Sigmoid colon (tissue), 7 donors: ENCODE measurements around the gene PLOD1. TPM values are rescaled to one million over a fixed set of nuclear protein-coding genes. Genes with fewer than 3 reads are reported as not detected.

Source experiments
- DNase-seq: peaks from one replicate; pipeline ENCODE4 v3.0.0-alpha.2; 2019
- H3K27ac ChIP-seq, 4 donors: fragments of 200-600 bp; sonication (generic); one replicate each; pipeline ENCODE4 v1.5.1; 2016 to 2019; ENCODE audit warnings: mild to moderate bottlenecking in 1 of 4
- H3K27me3 ChIP-seq, 3 donors: fragments of 200-600 bp; sonication (generic); one replicate each; pipeline ENCODE4 v1.5.1; 2019; ENCODE audit warnings: mild to moderate bottlenecking in 1 of 3
- H3K36me3 ChIP-seq, 4 donors: fragments of 200-600 bp; sonication (generic); one replicate each; pipeline ENCODE4 v1.5.1; 2016 to 2019
- H3K4me1 ChIP-seq, 4 donors: fragments of 200-600 bp; sonication (generic); one replicate each; pipeline ENCODE4 v1.5.1; 2017 to 2019
- H3K4me3 ChIP-seq, 4 donors: fragments of 200-600 bp; sonication (generic); one replicate each; pipeline ENCODE4 v1.5.1; 2017 to 2019; ENCODE audit warnings: mild to moderate bottlenecking in 2 of 4, moderate library complexity in 1 of 4
- H3K9me3 ChIP-seq, 4 donors: fragments of 200-600 bp in 3 of 4; sonication (generic) in 3 of 4; one replicate each; pipeline versions ENCODE4 v1.5.1 to v1.6.1; 2013 to 2019
- CTCF ChIP-seq, 4 experiments: fragments of 450-650 bp in 3 of 4; fragments of 200-600 bp in 1 of 4; IDR thresholded peaks; one replicate each; pipeline ENCODE4 v1.5.1; 2016 to 2019; ENCODE audit warnings: antibody characterized with exemption in 4 of 4, mild to moderate bottlenecking in 3 of 4, moderate library complexity in 2 of 4
- EP300 ChIP-seq, 4 donors: sonication (generic); formaldehyde crosslinking; IDR thresholded peaks; one replicate each; pipeline ENCODE4 v1.6.1; 2017; ENCODE audit warnings: antibody characterized with exemption in 4 of 4
- POLR2A ChIP-seq, 2 donors: fragments of 450-650 bp; IDR thresholded peaks; one replicate each; pipeline ENCODE4 v1.6.1; 2016; ENCODE audit warnings: antibody characterized with exemption in 2 of 2, mild to moderate bottlenecking in 2 of 2, moderate library complexity in 2 of 2
- POLR2AphosphoS5 ChIP-seq, 4 donors: sonication (generic); formaldehyde crosslinking; IDR thresholded peaks; one replicate each; pipeline ENCODE4 v1.6.1; 2017; ENCODE audit warnings: antibody characterized with exemption in 4 of 4
- WGBS, 2 donors: extraction: QIAGEN DNeasy Blood & Tissue Kit; methylation state at CpG; one replicate each; pipeline ENCODE4 v1.1.7; 2013; 5-methylcytosine and 5-hydroxymethylcytosine counted together
- intact Hi-C: fragments of 100-400 bp; cut with DNase I; formaldehyde crosslinking; loops from one replicate; pipeline ENCODE4 v1.15.1; 2023
- polyA plus RNA-seq, 3 donors: library from polyadenylated mRNA; stranded (reverse); fragments of 200-250 nt; gene quantifications; one replicate each; pipeline ENCODE4 v1.2.3, GENCODE V29; 2013
- total RNA-seq, 4 donors: library from RNA; depleted of rRNA; stranded (reverse); fragments of >200 nt; gene quantifications; one replicate each; pipeline ENCODE4 v1.1.0, GENCODE V29; 2016
- donor health status: healthy with polysubstance abuse.
- donor health status: Bipolar disorder and iron deficiency.
- donor health status: healthy.

Gene PLOD1
- total and polyA plus RNA-seq, 7 donors, result 5.4 to 76.2 (median 41.1) TPM

- Histone ChIP-seq H3K4me3 (no peak overlapping the region), H3K27ac (no peak overlapping the region), H3K27me3 (no peaks in the 10 kb centered on the region), H3K36me3 (peaks cover 18 to 97% (median 62%) of the 10 kb centered on the region in 4 donors), H3K4me1 (no peaks in the 10 kb centered on the region), H3K9me3 (no peaks in the 10 kb centered on the region)
- TF ChIP-seq POLR2AphosphoS5 (IDR thresholded peaks at IDR 0.05) (no peak), CTCF (IDR thresholded peaks at IDR 0.05) (no peak), EP300 (IDR thresholded peaks at IDR 0.05) (no peak), POLR2A (IDR thresholded peaks at IDR 0.05) (no peak)
- 87 to 95% methylated on average over 5 of the region's 5 CpGs for WGBS, 2 donors
- intact Hi-C loops, result no loop called here
- no peak for DNase-seq
These were observed 22.9 kb downstream of the PLOD1 start for GRCh38 chr1:11957398-11957797.

GRCh38 chr1:11957897-11958296 lies 23.4 kb downstream of the PLOD1 start:
- no peaks in the 10 kb centered on the region for H3K4me1 ChIP-seq
- H3K27ac ChIP-seq, result no peak overlapping the region
- intact Hi-C loops, result no loop called here
- TF ChIP-seq POLR2AphosphoS5 (IDR thresholded peaks at IDR 0.05), result no peak
- TF ChIP-seq POLR2A (IDR thresholded peaks at IDR 0.05), result no peak
- no peak for TF ChIP-seq EP300 (IDR thresholded peaks at IDR 0.05)
- no peak for TF ChIP-seq CTCF (IDR thresholded peaks at IDR 0.05)
- H3K27me3 ChIP-seq, result no peaks in the 10 kb centered on the region
- 95 to 96% methylated on average over 12 of the region's 12 CpGs for WGBS, 2 donors
- H3K4me3 ChIP-seq, result no peak overlapping the region
- DNase-seq, result no peak
- no peaks in the 10 kb centered on the region for H3K9me3 ChIP-seq
- peaks cover 18 to 97% (median 59%) of the 10 kb centered on the region in 4 donors for H3K36me3 ChIP-seq

- no peaks in the 10 kb centered on the region for H3K9me3 ChIP-seq
- TF ChIP-seq CTCF (IDR thresholded peaks at IDR 0.05), result no peak
- TF ChIP-seq POLR2AphosphoS5 (IDR thresholded peaks at IDR 0.05), result no peak
- TF ChIP-seq POLR2A (IDR thresholded peaks at IDR 0.05), result no peak
- TF ChIP-seq EP300 (IDR thresholded peaks at IDR 0.05), result no peak
- 76 to 94% methylated on average over 5 of the region's 5 CpGs for WGBS, 2 donors
- no peak for DNase-seq
- H3K27me3 ChIP-seq, result no peaks in the 10 kb centered on the region
- peaks cover 25 to 97% (median 73%) of the 10 kb centered on the region in 4 donors for H3K36me3 ChIP-seq
- no peaks in the 10 kb centered on the region for H3K4me1 ChIP-seq
- intact Hi-C loops, result no loop called here
- no peak overlapping the region for H3K27ac ChIP-seq
- no peak overlapping the region for H3K4me3 ChIP-seq
These were observed 25.8 kb downstream of the PLOD1 start for GRCh38 chr1:11960276-11960675.

GRCh38 chr1:11960715-11961114 lies 26.2 kb downstream of the PLOD1 start:
- intact Hi-C loops, result no loop called here
- Histone ChIP-seq H3K9me3 (no peaks in the 10 kb centered on the region), H3K27me3 (no peaks in the 10 kb centered on the region), H3K36me3 (peaks cover 27 to 97% (median 77%) of the 10 kb centered on the region in 4 donors), H3K4me3 (no peak overlapping the region), H3K27ac (peak overlapping the region in 2 of 4 donors; percentile 29 to 37), H3K4me1 (no peaks in the 10 kb centered on the region)
- 67 to 70% methylated on average over 6 of the region's 6 CpGs for WGBS, 2 donors
- no peak for DNase-seq
- TF ChIP-seq POLR2A (IDR thresholded peaks at IDR 0.05) (no peak), POLR2AphosphoS5 (IDR thresholded peaks at IDR 0.05) (no peak), CTCF (IDR thresholded peaks at IDR 0.05) (no peak), EP300 (IDR thresholded peaks at IDR 0.05) (no peak)

GRCh38 chr1:11961230-11961629 lies 26.7 kb downstream of the PLOD1 start:
- Histone ChIP-seq H3K27ac (peak overlapping the region in 2 of 4 donors; percentile 29 to 37), H3K4me3 (no peak overlapping the region), H3K27me3 (no peaks in the 10 kb centered on the region), H3K36me3 (peaks cover 27 to 96% (median 79%) of the 10 kb centered on the region in 4 donors), H3K4me1 (no peaks in the 10 kb centered on the region), H3K9me3 (no peaks in the 10 kb centered on the region)
- TF ChIP-seq CTCF (IDR thresholded peaks at IDR 0.05) (no peak), POLR2A (IDR thresholded peaks at IDR 0.05) (no peak), POLR2AphosphoS5 (IDR thresholded peaks at IDR 0.05) (no peak), EP300 (IDR thresholded peaks at IDR 0.05) (no peak)
- no peak for DNase-seq
- WGBS, 2 donors, result 8 to 46% methylated on average over 4 of the region's 4 CpGs
- intact Hi-C loops, result no loop called here
